ENCODE results near the gene MUC22.
"Not testable (repeated sequence)": the region's sequence is repeated elsewhere in the genome, so short reads cannot be mapped to it uniquely, and the experiment has no call there.

MUC22 gene

GRCh38 chr6:31010393-31011060 is at the start of gene MUC22:
Gene MUC22, plus strand, starts transcription at chr6:31010474. Its CDS starts 233 bp downstream, at chr6:31010707.
- no peak for DNase-seq

GRCh38 chr6:30960907-30961673 is 49.2 kb upstream of the MUC22 start:
- DNase-seq: no peak

DNA sequence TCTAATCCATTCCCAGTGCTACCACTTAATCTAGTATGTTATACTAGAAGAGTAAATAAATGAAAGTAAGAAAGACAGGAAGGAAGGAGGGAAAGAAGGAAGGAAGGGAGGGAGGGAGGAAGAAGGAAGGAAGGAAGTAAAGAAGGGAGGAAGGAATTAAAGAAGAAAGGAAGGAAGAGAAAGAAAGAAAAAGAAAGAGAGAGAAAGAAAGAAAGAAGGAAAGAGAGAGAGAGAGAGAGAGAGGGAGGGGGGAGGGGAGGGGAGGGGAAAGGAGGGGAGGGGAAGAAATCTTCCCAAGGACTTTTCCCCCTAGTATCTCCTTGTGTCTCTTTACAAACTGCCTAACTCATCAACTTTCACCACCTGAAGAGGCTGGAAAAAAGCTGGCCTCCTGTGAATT is 47.6 kb upstream of the MUC22 start:
- no peak for DNase-seq

DNA sequence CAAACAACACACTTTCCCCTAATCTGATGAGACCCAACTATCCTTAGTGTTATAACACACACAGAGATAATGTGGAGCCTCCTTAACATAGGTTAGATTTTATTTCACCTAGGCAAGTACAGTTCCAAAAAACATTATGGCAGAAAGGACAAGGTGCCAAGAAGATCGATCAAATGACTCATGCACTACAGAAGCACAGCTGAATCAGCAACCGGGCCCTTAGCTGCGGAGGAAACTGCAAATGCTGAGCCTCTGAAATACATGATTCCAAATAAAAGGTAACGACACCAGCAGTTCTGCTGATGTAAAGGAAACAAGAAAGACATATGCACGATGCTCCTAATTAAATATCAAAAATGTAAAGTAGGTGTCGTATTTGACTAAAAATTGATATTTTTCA is 46.6 kb upstream of the MUC22 start:
- no peak for DNase-seq

DNA sequence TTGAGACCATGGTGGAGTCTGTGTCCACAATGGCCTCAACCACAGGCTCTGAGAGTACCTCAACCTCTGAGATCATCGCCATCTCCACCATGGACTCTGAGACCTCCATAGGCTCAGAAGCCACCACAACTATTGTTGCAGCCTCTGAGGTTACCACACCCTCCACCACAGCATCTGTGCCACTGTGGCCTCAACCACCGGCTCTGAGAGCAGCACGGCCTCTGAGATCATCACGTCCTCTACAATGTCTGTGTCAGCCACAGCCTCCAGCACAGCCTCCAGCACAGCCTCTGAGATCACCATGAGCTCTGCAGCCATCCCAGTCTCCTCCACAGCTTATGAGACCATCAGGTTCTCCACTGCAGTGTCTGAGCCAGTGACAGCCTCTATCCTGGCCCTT is 46.2 kb upstream of the MUC22 start:
- no peak for DNase-seq

DNA sequence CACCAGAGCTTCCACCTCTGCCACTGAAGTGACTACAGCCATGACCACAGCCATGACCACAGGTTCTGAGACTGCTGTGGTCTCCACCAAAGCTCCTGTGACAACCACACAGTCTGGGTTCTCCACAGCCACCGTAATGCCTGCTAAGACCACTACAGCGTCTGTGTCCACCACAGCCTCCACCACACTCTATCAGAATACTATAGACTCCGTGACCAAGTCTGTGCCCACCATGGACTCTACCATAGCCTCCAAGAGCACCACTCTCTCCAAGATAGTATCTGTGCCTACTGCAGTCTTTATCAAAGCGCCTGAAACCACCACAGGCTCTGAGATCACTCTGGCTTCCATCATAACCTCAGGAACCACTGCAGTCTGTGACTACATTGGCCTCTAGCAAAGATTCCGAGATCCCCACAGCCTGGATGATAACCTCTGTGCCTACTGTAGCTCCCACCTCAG is 45.1 kb upstream of the MUC22 start:
- DNase-seq: no peak

DNA sequence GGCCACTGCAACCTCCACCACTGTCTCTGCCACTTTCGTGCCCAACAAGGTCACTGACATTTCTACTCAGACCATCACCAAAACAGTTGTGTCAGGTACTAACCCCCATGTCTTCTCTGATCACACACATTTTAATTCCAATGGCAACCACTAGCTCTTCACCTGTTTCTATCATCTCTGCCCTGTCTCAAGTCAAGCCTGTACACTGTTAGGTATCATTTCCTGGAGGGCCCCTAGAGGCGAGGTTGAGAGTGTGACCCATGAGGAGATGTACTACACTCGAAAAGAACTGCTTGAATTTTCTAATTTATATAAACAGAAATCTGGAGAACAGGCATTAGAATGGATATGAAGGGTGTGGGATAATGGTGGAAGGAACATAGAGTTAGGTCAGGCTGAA is 44.1 kb upstream of the MUC22 start:
- DNase-seq: no peak

GRCh38 chr6:30969171-30969570 is 41.1 kb upstream of the MUC22 start:
- DNase-seq: not testable (repeated sequence)

DNA sequence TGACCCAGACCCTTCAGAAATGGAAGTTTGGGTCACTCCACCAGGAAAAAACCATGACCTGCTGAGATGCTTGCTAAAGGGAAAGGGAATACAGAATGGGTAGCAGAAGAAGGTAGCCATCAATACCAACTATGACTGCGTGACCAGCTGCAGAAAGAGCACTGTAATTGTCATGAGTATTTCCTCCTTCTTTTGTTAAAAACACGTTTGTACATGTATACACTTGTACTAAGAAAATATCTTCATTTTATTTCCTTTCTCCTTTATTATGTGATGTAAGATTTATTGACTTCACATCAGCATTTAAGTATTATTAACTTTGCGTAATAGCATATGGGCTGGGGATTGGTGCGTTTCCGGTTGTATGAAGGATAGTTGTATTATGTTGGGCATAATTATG is 39.3 kb upstream of the MUC22 start:
- DNase-seq: no peak

DNA sequence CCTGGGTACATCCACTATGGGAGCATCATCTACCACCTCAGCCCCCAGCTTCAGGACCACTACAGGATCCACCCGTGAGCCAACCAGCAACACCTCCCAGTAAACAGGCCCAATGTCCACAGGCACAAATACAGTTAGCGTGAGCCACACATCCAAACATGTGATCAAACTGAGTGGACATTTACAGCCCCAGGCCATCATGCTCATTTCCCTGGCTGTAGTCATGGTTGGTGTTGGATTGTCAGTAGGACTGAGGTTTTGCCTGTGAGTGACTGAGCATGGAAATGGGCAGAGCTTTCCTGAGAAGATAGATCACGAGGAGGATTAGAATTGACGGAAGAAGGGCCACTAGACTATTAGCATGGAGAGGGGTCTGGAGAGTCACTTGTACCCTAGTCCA is 37.5 kb upstream of the MUC22 start:
- no peak for DNase-seq

DNA sequence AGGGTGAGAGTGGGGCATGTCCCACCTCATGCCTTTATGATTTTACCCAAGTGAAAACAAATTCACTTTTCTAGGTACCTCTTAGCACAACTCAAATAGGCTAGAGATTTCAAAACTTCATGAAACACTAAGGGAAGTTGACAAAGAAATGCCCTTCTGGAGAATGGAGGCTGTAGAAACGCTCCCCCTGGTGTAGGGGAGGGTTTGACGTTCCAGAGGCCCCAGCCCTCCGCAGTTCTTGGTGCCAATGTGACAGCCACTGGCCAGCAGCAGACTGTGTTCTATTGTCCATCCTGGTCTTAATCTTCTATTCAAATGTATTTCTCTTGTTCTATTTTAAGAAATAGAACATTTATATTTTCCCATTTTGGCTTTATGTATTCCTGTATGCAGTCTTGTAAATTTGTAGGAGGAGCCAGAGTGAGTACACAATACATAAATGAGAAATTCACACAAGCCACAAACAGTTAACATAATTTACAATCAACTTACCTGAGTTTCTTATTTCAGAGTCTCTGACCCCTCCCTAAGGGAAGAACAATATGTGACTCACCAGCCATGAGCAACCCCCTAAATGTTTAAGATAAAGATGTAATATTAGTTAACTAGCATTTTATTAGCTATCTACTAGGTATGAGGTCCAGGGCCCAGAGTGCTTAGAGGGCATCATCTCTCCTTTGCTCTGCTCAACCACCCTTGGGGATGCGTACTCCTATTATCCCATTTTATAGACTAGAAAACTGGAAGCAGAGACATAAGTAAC is 35.6 kb upstream of the MUC22 start:
- no peak for DNase-seq

- no peak for DNase-seq
Measured at GRCh38 chr6:30979141-30979540, 31.1 kb upstream of the MUC22 start.

DNA sequence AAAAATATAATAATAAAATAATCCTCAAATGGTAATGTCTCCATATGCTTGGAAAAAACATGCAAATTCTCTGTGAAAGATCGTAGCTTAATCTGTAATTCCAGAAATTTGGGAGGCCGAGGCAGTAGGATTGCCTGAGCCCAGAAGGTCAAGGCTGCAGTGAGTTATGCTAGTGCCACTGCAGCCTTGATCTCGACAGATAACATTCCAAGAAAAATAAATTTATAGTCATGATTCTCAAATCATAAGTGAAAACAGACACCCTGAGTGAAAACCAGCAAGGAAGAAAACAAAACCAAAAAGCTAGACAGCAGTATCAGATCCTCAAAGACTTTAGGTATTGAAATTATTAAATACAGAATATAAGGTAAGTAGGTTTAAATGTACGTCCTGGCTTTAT is 30.6 kb upstream of the MUC22 start:
- DNase-seq: no peak

DNA sequence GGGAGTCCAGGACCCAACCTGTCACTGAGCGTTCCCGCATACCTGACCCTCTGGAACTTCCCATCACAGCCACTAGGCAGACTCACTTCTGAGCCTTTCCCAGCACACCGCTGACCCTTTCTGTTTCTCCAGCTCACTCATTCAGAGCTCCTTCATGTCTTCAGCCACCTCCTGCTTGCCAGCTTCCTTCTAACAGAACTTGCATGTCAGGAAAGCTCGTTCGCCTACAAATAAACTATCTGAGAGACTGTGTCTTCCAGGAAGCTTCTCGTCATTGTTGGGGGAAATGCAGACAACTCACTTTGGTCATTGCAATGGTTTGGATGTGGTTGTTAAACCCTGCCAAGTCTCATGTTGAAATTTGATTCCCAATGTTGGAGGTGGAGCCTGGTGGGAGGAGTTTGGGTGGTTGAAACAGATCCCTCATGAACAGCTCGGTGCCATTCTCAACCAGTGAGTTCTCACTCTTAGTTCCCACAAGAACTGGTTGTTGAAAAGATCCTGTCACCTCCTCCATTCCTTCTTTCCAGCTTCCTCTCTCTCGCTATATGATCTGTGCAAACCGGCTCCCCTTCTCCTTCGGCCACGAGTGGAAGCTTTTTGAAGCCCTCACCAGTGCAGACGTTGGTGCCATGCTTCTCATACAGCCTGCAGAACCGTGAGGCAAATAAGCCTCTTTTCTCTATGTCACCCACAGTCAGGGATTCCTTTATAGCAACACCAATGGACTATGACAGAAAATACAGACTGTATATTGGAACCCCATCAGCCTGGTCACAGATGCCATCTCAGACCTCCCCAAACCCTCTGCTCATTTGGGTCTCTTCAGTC is 28.1 kb upstream of the MUC22 start:
- no peak for DNase-seq

GRCh38 chr6:30983439-30983838 is 26.8 kb upstream of the MUC22 start, which contains the start of gene MUC21:
Gene MUC21, plus strand, starts transcription at chr6:30983718. Its CDS starts 241 bp downstream, at chr6:30983959.
- no peak for DNase-seq

GRCh38 chr6:30985490-30985889 is 24.8 kb upstream of the MUC22 start:
- no peak for DNase-seq

GRCh38 chr6:30987304-30987703 is 23.0 kb upstream of the MUC22 start:
- DNase-seq: no peak

DNA sequence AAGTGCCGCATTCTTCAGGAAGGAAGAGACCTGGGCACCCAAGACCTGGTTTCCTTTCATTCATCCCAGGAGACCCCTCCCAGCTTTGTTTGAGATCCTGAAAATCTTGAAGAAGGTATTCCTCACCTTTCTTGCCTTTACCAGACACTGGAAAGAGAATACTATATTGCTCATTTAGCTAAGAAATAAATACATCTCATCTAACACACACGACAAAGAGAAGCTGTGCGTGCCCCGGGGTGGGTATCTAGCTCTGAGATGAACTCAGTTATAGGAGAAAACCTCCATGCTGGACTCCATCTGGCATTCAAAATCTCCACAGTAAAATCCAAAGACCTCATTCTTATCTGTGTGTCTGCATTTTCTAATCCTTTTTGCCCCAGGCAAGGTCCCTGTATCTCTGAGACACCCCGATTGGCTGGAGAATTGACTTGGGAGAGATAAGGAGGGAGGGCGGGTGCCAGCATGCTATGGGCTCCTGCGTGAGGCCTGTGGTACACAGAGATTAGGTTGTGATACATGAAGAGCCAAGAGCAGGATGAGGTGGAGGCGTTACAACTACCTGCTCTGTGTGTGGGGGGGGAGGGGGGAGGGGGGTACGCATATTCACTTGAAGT is 22.0 kb upstream of the MUC22 start:
- DNase-seq: no peak

DNA sequence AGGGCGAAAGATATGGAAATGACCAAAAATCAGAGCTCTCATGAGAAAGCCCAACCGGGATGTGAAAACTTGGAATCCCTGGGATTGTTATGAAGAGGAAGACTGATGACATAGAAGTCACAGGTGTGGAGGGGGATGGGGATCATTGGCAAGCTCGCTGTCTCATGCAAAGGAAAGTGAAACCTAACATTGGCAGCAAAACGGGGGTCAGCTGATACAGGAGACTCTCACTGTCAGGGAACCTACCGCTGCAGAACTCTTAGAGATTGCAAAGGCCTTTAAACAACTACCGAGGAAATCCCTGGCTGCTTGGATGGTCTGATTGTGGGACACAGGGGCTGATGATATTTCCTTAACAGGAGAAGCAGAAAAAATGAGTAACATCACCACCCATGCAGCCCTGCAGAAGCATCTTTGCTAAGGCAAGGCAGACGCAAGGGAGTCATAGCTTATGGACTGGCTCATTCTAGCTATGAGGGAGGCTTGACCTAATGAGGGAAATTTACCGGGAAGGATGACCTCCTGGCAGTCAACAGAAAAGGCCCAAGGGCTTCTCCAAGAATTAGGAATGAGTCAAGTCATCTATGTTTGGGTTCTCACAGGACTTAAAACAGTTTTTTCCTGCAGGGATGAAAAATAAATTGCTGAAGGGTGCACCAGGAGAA is 19.7 kb upstream of the MUC22 start:
- no peak for DNase-seq

GRCh38 chr6:30991891-30992290 is 18.4 kb upstream of the MUC22 start:
- DNase-seq: no peak

- no peak for DNase-seq
Measured at GRCh38 chr6:30997301-30997700, 13.0 kb upstream of the MUC22 start.

DNA sequence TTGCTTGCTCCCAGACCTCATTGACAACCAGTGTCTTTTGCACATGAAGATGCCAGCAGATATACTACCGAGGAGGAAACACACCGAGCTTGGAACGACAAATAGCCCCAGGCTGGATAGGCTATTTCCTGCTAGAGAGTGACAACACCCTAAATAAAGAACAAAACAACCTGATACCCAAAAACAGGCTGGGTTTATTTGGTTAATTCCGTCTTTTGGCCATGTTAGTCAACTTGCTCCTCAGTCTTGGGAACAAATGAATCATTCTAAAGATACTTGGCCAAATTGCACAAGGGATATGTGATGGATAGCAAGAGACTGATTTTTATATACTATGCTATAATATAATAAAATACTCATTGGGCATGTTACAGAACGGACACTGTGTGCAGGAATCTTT is 11.5 kb upstream of the MUC22 start:
- DNase-seq: no peak
